Stimulated activated CD4-positive, alpha-beta T cell treated with anti-CD3 and anti-CD28 coated beads, Interleukin-15, amount 100 ng/mL, for 1 hour (primary cell): ENCODE measurements around the gene IL32.

Experiments used
- DNase-seq, 2 donors: peaks; one replicate each; pipeline ENCODE4 v3.0.0-alpha.2; 2020; ENCODE audit warnings: low read depth in 1 of 2, low spot score in 1 of 2

IL32 gene

DNA sequence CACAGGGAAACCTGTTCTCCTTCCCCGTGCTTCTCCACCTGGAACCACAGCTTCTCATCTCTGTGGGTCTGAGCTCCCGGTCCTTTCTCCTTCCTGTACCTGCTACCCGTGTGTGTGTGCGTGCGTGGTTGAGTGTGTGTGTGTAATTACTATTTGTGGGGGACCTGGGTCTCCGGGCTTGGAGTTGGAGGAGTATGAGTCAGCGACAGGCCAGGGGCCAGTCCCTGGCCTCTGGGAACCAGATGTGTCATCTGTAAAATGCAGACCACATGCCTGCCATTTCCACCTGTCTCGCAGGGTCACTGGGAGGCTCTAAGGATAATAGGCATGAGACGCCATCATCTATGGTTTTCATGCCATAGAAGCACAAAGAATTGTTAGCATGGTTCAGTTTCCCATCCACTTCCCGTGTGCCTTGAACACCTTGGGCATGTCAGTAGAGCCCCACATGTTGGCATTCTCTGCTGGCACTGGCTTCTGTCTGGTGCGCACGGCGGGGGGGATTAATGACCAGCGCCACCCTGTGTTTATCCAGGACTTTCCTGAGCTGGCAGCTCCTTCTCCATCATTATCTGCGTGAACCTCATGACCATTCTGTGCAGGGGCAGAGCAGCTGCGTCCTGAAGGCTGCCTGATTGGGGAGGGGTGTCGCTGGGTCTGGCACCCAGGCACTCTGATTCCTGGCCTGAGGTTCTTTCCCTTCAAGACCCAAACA lies 48.5 kb downstream of the IL32 start:
- no peak for DNase-seq

GRCh38 chr16:3115003-3115402 lies 49.6 kb downstream of the IL32 start:
- no peak for DNase-seq

GRCh38 chr16:3115561-3115960 lies 50.1 kb downstream of the IL32 start:
- no peak for DNase-seq

DNA sequence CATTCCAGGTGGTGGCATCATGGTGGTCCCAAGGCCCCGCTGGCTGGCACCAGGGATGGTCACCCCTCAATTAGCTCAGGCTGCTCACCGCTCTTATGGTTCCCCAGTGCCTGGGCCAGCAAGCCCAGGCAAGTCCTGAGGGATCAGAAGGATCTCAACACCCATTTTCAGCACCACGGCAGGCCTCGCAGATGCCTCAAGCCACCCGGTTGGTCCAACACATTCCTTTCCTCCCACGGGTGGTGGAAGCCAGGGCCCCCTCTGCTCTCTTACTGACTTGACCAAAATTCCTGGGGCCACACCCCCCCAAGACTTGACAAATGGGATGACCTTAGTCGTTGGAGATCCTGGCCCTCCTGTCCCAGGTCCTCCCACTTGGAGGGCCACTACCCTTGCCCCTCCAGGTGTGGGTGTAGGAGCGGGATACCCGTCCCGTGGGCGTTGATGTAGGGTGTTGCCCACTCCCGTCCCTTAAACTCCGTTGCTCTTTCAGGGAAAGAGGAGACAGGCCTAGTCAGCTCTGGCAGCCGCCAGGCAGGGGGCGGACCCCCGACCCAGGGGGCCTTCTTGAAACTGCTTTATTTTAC lies 52.9 kb downstream of the IL32 start:
- no peak for DNase-seq

- DNase-seq, result no peak
These were observed 53.4 kb downstream of the IL32 start for GRCh38 chr16:3118846-3119245.
